Stimulated activated CD4-positive, alpha-beta T cell treated with anti-CD3 and anti-CD28 coated beads, Interleukin-2, amount 100 ng/mL, for 24 hours (primary cell): ENCODE data around the gene RCN2.
"Not testable (repeated sequence)": the region's sequence is repeated elsewhere in the genome, so short reads cannot be mapped to it uniquely, and the experiment has no call there.

Source experiments
- DNase-seq, 2 donors: peaks; one replicate each; pipeline ENCODE4 v3.0.0-alpha.2; 2020

The RCN2 gene

DNA sequence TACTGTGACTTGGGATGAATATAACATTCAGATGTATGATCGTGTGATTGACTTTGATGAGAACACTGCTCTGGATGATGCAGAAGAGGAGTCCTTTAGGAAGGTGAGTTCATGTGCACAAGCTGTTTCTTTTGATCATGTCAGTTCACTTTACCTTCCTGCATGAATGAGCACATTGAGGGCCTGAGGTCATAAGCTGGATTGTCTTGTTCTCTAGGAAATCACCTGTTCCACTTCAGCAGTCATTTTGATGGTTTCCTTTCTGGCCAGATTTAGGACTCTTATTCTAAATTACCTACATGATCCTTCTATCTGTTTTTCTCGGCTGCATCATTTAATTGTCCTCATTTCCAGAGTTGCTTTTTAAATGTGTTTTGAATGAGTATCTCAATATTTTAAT is 4.1 kb downstream of the RCN2 start:
- no peak for DNase-seq

DNA sequence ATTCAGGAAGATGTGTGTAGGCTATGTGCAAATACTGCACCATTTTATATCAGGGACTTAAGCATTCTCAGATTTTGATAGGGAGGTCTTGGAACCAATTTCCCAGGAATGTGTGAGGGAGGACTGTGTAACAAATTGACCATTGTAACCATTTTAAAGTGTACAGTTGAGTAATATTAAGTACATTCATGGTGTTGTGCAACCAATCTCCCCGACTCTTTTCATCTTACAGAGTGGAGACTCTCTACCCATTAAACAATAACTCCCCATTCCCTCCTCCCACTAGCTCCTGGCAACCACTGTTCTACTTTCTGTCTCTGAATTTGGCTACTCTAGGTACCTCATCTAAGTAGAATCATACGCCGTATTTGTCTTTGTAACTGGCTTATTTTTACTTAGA is 5.1 kb downstream of the RCN2 start:
- no peak for DNase-seq

DNA sequence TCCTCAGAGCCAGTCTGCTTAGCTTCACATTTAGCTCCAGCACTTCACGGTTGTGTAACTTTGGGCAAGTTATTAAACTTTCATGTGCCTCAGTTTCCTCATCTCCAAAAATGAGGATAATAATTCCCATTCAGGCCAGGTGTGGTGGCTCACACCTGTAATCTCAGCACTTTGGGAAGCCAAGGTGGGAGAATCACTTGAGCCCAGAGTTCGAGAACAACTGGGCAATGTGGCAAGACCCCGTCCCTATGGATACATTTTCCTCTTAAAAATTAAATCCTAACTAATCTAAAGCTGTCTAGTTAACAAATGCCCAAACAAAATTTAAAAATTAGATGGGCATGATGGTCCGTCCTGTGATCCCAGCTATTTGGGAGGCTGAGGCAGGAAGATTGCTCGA is 7.2 kb downstream of the RCN2 start:
- no peak for DNase-seq

DNA sequence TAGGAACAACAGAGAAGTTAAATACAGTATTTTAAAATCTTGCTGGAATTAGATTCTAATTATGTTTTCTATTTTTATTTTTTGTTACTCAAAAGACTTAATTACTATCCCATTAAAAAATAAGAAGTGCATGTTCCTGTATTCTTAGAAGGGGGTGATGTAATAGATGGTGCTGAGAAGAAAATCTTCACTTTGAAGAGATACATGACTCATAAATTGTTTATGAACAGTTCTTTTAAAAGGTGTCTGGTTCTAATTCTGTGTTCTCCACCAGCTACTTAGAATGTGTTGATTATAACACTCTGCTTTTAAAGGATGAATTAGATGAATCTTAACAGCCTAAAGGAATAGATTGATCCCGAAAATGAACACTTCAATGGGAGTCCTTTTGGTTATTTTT is 8.2 kb downstream of the RCN2 start:
- DNase-seq, result no peak

DNA sequence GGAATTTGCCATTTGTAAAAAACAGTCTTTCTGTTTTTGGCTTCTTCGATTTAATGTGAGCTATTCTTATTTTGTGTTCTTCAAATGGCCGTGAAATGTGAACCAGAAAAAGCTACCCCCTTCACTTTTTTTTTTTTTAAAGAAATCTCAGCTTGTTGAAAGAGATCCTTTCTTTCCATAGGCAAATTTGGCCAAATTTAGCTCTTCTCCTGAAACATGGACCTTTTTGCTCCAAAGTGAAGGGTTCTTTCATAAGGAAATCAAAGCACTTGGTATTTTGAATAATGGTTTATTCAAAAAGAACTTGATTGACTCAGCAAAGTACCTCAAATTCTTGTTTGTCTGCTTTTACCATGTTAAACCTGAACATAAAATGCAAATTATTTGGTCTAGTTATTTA is 10.1 kb downstream of the RCN2 start:
- no peak for DNase-seq

DNA sequence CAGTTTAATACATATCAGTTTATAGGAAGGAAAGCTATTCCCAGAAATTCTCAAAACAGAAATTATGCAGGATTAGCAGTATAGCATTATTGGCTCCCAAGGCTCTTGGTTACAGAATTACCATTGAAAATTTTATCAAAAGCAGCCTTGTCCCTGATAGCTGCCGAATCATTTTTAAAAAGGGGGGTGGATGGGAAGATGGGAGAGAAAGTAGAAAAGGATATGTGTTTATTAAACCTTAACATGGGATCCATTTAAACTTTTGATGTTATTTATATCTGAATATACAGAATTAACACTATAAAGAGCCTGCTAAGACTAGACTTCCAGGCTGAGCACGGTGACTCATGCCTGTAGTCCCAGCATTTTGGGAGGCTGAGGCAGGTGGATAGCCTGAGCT is 10.8 kb downstream of the RCN2 start:
- DNase-seq, result no peak

DNA sequence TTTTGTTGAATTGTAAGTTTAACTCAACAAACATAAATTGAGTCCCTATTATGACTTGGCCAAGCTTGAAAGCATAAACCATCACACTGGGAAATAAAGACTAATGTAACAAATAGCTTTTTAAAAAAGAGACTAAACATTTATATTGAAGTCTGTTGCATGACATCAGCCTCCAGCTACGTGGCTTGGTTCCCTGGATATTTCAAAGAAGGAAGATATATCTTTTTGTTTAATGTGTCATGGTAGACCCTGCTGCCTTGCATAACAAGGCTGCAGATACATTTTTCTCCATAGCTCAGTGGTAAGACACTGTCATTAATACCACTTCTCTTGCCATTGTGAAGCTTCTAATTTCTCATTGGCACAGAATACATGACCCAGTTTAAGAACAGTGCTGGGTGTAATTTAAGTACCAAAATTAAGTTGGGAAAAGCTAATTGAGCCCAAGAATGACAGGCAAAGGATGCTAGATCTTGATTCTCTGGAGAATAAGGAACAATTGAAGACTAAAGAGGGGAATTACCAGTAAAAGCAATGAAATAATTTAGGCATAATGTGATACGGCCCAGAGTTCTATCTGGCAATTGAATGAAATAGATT is 14.0 kb downstream of the RCN2 start:
- DNase-seq, result no peak

DNA sequence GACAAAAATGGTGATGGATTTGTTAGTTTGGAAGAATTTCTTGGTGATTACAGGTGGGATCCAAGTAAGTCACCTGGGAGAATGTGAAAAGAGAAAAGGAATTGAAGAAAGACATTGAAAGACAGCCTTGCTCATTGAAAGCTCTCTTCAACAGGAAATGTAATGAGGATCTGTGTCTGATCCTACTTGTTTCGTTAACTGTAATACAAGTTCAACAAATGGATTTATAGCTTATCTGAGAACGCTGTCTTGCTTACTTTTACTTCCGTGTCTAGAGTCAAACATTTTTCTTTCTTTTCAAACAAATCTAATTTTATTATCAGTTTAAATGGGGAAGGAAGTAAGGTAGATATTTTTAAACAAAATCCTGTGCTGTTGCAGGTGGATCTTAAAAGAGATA is 15.9 kb downstream of the RCN2 start:
- DNase-seq, result no peak

DNA sequence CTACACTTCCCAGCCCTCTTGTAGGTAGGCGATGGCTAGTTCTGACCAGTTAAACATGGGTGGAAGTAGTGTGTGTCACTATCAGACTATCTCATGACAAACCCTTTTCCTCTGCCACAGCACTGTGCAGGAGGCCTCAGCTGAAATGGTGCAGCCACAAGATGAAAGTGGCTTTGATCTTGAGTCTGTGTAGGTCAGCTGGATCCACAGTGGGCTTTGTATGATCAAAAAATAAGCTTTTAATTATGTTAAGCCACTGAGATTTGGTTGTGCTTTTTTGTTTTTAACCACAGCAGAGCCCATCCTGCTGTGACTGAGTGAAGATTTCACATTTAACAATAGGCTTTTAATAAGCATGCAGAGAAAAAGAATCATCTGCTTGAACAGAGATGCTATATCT is 19.7 kb downstream of the RCN2 start:
- no peak for DNase-seq

DNA sequence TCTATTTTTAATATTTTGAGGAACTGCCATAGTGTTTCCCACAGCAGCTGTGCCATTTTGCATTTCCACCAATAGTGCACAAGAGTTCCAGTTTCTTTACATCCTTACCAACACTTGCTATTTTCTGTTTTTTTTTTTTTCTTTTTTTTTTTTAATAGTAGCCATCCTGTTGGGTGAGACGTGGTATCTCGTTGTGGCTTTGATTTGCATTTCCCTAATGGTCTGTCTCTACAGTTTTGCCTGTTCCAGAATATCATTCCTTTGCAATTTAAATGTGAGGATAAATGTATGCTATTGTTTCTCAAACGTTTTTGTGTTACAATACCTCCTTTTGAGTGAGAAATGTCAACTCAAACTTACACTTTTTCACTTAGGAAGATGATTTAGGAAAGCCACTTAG is 22.4 kb downstream of the RCN2 start:
- no peak for DNase-seq

DNA sequence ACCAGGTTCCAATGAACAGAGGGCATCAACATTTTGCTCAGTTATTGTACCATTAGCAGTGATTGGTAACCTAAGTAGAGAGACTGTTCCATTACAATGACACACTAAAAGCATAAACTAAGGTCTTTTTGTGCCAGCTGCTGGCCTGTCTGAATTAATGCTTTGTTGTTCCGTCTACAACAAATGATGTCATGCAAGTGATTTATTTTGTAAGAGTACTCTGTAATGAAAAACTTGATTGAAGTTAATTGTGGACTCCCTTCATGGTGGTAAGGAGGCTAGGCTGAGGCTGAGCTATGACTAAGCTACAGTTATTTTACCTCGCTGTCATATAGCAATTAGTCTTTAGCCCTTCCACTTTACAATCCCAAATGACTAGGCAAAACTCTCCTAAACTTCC is 23.2 kb downstream of the RCN2 start:
- DNase-seq, result no peak

DNA sequence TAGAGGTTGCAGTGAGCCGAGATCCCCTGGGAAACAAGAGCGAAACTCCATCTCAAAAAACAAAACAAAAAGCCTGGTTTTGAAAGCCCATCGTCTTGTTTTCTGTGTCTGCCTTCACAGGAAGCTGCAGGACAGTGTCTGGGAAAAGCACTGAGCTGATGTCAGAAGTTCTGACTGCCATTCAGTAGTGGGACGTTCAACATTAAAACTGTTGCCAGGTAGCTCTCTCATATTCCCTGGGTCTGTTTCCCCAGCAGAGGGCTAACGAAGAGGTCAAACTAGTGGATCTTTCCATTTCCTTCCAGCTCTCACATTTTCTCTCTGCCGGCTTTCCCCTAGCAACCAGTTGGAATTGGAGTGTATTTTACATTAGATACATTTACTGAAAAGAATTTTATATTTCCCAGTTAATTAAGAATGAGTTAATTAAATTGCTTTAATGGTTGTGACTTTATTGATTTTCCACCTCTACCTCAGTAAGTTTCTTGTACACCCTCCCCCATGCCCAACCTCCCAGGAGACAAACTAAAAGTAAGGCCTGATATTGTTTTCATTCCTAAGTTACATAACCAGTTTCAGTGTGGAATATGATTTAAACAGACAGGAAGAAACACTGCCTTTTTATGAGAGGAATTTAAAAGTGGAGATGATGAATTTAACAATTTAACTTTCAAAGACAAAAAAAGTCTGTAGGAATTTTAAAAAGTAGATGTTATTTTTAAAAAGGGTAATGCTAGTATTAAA is 29.9 kb downstream of the RCN2 start:
- DNase-seq, result no peak

DNA sequence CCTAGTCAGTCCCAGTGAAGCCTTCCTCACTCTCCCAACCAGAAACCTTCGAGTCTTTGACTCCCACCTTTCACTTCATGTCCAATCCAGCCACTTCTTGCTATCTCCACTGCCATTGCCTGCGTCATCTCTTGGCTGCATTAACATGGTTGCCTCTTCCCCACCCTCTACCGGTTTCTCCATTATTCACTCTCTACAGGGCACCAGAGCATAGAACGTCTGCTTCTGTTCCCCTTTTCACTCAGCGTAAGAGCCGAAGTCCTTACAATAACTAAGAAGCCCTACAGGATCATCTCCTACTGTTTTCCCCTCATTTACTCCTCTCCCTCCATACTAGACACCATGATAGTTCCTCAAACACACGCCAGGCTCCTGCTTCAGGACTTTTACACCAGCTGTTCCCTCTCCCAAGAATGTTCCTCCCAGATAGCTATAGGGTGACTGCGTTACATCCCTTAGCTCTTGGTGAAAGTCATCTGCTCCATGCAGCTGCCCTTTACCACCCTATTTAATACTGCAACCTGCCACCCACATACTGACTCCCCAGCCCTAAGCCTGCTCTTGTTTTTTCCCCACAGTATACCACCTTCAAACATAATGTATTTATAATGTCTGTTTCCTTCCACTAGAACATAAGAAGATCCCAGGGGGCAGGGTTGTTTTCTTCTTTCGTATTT is 30.9 kb downstream of the RCN2 start:
- DNase-seq, result no peak

DNA sequence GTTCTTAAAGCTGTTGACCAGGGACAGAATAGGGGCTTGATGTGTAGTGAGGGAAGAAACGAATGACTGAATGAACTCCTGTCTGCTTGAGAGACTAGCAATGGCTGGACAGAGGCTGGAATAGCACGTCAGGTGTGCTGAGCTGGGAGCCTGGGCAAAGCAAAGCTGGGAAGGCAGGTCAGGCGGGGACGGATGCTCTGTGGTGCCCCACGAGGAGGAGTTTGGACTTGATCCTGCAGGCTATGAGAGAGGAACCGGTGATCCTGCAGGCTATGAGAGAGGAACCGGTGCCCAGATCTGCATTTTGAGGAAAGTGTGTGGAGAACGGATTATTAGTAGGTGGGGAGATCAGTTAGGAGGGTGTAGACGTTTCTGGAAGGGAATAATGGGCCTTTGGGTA is 32.0 kb downstream of the RCN2 start:
- no peak for DNase-seq

DNA sequence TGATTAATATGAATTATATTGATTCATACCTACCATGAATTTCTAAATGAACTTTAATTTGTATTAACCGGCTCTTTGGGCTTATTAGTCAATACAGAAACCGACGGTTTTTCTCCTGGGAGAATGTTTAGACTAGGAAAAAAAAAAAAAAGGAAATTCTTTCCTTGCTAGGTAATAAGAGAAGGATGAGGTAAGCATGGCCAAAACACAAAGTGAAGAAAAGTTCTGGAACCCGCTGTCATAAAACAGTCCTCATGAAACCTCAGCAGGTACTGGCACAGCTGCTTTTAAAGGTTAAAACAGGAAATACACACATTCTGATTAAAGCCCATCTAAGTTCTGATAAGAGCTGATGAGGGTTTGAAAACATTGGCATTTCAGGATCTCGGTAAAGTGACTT is 32.6 kb downstream of the RCN2 start:
- DNase-seq, result no peak

DNA sequence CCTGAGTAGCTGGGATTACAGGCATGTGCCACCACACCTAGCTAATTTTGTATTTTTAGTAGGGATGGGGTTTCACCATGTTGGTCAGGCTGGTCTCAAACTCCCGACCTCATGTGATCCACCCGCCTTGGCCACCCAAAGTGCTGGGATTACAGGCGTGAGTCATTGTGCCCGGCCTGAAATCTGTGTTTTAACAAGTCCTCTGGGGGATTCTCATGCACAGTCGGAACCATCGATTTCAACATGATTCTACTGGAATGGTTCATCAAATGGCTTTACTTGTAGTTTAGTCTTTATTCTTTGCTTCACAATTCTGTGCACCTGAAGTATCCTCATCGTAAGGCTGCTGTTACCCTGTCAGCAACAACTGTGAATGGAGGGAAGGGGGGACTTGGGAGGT is 34.5 kb downstream of the RCN2 start:
- DNase-seq, result not testable (repeated sequence)

DNA sequence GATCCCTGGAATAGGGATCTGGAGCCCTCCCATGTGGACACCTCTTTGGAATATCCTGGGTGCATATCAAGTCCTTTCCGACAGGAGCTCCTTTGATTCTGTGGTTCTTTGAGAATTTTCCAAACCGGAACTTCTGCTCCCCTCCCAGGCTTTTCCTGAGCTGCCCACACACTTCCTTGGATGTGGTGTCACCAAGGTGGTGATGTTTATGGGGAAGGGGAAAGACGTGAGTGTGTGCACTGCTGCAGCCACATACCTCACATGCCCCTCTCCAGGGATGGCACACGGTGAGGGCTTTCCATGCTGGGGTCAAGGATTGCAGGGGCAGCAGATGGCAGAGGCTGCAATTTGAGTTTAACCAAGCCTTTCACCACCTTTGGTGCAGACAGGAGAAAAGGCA is 35.5 kb downstream of the RCN2 start:
- no peak for DNase-seq

DNA sequence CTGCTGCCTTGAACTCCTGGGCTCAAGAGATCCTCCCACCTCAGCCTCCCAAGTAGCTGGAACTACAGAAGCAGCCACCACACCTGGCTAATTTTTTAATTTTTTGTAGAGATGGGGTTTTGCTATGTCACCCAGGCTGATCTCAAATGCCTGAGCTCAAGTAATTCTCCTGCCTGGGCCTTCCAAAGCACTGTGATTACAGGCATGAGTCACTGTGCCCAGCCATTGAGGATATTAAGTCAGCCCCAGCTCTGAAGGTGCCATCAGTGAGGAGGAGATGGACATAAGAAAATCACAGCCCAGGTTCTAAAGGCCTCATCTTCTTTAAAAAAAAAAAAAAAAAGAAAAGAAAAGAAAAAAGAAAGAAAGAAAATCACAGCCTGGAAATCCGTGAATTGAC is 36.8 kb downstream of the RCN2 start:
- DNase-seq, result no peak

DNA sequence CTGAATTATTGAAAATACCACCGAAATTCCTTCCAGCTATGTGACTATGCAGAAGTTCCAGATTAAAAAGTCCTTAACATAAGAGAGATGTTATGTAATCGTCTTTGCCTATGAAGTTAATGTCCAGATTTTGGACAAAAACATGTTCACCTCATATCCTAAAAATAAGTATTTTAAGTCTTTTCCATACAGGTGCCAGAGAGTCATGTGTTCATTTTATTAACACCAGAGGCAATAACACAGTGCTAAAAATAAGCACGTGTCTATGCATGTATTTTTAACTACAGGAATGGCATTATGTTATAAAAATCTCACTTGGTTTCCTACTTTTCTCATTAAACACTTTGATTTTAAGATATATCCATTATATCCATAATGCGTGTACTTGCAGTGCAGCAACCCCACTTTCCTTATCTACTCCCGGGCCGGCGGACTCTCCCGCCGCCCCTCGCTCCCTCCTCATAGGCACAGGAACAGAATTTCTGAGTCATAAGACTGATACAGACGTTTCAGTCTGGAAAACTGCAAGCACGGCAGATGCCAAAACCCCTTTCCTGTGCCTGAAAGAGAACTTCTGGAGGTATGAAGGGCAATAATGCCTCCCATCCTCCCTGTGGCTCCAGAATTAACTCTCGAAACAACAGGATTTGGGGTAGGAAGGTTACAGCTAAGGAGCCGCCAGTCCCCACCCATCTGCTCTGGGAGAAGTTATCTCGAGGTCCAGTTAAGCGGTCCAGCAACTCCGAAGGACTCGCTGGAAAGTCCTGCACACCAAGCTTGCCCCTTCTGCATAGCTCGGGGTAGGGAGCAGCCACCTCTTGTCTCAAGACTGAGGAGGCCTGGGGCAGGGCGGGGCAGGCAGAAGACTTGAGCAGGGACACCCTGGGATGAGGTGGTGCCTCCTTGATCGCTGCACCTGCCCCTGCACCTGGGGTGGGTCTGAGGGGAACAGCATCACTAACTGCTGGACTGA is 41.1 kb downstream of the RCN2 start:
- DNase-seq, result no peak

DNA sequence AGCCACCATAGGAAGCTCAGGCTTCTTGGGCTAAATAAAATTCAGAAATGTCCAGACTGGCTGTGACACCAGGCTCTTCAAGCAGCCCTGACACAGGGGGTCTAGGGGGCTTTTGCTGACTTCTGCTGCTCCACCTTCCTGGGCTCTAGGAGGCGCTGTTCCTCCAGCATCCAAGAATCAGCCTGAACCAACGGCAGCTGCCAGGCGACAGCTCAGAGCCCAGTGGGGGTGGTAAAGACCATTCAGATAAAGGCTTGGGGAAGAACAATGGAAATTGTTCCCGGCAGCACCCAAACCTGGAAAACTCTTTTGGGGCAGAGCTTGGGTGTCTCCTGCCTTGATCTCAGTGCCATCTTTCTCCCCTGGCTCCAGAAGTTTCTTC is 41.8 kb downstream of the RCN2 start:
- peak; percentile 73 to 74 for DNase-seq

DNA sequence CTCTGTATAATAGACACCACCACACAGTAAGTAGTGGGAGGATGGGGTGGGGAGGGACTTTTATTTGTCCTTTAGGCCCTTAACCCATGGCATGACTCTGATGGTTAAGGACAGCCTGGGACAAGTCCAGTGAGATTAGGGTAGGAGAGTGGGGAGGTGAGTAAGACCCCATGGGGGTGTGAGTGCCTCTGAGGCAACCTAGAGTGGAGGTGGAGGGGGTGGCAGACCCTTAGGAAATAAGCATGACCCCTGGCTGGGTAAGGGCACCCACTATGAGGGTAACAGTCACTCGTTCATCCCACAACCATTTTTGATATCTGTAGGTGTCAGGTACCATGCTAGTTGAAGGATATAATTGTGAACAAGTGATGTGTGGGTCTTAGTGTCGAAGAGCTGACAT is 42.4 kb downstream of the RCN2 start:
- no peak for DNase-seq

DNA sequence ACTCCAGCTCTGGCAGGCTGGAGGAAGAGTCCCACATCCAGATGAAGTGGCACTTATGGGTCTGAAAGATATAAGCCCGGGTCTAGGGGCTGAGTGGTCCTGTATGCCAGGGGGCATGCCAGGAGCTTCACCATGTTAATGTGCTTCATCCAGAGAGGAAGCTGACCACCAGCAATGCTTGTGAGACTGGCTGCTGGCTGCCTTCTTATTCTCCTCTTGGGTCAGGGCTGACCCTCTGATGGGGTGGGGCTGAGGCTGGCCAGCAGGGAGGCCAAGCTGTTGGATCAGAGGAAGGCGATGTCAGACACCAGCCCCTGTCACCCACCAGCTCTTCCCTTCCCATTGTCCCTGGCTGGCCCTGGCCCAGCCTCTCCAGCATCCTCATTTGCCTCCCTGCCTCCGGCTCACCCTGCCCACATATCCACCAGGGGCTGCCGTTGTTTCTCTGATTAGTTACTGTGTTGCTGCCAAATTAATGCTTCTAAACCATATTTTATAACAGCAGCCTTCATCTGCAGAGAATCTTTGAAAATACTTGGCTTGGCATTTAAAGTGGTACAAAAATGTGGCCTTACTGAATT is 43.0 kb downstream of the RCN2 start:
- no peak for DNase-seq

DNA sequence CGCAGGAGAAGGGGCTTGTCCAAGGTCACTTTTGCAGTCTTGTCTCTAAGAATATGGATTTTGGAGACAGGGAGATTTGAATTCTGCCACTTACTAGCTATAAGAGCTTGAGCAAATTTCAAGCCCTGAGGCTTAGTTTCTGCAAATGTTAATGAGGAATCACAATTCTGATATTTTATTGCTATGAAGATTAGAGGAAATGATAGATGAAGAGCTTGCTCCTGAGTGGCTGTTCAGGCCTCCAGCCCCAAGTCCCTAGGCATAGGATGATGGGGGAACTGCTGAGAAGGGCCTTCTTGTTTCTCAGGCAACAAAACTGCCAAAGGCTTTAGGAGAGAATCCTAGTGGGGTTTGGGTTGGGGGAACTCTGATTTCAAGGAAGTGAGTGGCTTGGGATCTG is 44.6 kb downstream of the RCN2 start:
- DNase-seq, result no peak
